NCI-H1048 (cell line): Measurements from ENCODE around the gene ANKRD22.

Experiments used
- DNase-seq: peaks from one replicate; lab custom pipeline; 2025; lab: John Stamatoyannopoulos, UW

Gene ANKRD22

GRCh38 chr10:88835096-88835909 lies 16.3 kb downstream of the ANKRD22 start:
- DNase-seq: peak; percentile 70

GRCh38 chr10:88833723-88834122 lies 17.9 kb downstream of the ANKRD22 start:
- DNase-seq: no peak

GRCh38 chr10:88833156-88833555 lies 18.5 kb downstream of the ANKRD22 start:
- DNase-seq: no peak

- peak; percentile 7 for DNase-seq
These were observed 19.3 kb downstream of the ANKRD22 start for GRCh38 chr10:88832376-88832775.

- DNase-seq: no peak
These were observed 19.9 kb downstream of the ANKRD22 start for GRCh38 chr10:88831709-88832108.

GRCh38 chr10:88830643-88831268 lies 20.9 kb downstream of the ANKRD22 start:
- DNase-seq: no peak

GRCh38 chr10:88828310-88828709 lies 23.3 kb downstream of the ANKRD22 start:
- no peak for DNase-seq

GRCh38 chr10:88827671-88828070 lies 24.0 kb downstream of the ANKRD22 start:
- no peak for DNase-seq

- DNase-seq: no peak
These were observed 25.3 kb downstream of the ANKRD22 start for GRCh38 chr10:88826388-88826787.

GRCh38 chr10:88820748-88821401 lies 30.8 kb downstream of the ANKRD22 start:
- no peak for DNase-seq

- no peak for DNase-seq
These were observed 32.4 kb downstream of the ANKRD22 start for GRCh38 chr10:88819290-88819689.

GRCh38 chr10:88813200-88813599 lies 38.4 kb downstream of the ANKRD22 start:
- no peak for DNase-seq

GRCh38 chr10:88810196-88810961 lies 41.3 kb downstream of the ANKRD22 start:
- DNase-seq: peak; percentile 27

GRCh38 chr10:88809621-88810020 lies 42.0 kb downstream of the ANKRD22 start:
- DNase-seq: no peak

GRCh38 chr10:88805924-88806323 lies 45.7 kb downstream of the ANKRD22 start:
- no peak for DNase-seq

GRCh38 chr10:88805361-88805760 lies 46.3 kb downstream of the ANKRD22 start:
- no peak for DNase-seq

- no peak for DNase-seq
These were observed 47.4 kb downstream of the ANKRD22 start for GRCh38 chr10:88804083-88804812.

GRCh38 chr10:88803641-88804040 lies 48.0 kb downstream of the ANKRD22 start:
- DNase-seq: no peak

- DNase-seq: no peak
These were observed 48.9 kb downstream of the ANKRD22 start, which contains the start of gene LIPM for GRCh38 chr10:88802523-88803285. LIPM (plus strand) TSS chr10:88802730; CDS start chr10:88802897, 167 bp downstream.
